B cell (primary cell): ENCODE results near the gene CCR5AS.

Experiments
- ATAC-seq: fragments of 200-7000 bp; cut with Tn5 transposase; one replicate; pipeline ENCODE4 v1.10.0; 2021; ENCODE audit warnings: low read depth, mild to moderate bottlenecking, moderate number of reproducible peaks, moderate library complexity
- CTCF ChIA-PET: fragments of 350-600 bp; sonication (Branson Sonifier 250); formaldehyde crosslinking; loops from one replicate; lab custom pipeline; 2021; ENCODE audit warnings: antibody characterized with exemption, inconsistent platforms; lab: Charles Lee
- POLR2A ChIA-PET: fragments of 350-600 bp; sonication (Branson Sonifier 250); formaldehyde crosslinking; loops from one replicate; lab custom pipeline; 2021; ENCODE audit warnings: antibody characterized with exemption; lab: Charles Lee
- DNase-seq: peaks from one replicate; pipeline ENCODE4 v3.0.0; 2013
- H2AFZ ChIP-seq: 2 replicates; pipeline ENCODE4 v1.6.1; 2012; ENCODE audit warnings: mild to moderate bottlenecking, low read depth, low read length; ENCODE audit not compliant: insufficient read depth, poor library complexity, severe bottlenecking
- H3K27ac ChIP-seq, 2 donors: 1 replicate in 1 of 2; 2 replicates in 1 of 2; pipeline ENCODE4 v1.5.1; 2012 to 2013; ENCODE audit warnings: low read length in 2 of 2, mild to moderate bottlenecking in 2 of 2, moderate library complexity in 1 of 2
- H3K27me3 ChIP-seq, 4 experiments: fragments of 200-600 bp in 1 of 4; sonication (generic) in 1 of 4; replicated peaks in 1 of 4; 1 replicate in 2 of 4; 2 replicates in 2 of 4; pipeline versions ENCODE4 v1.6.1 to v1.7.0; 2013 to 2016; ENCODE audit warnings: low read length in 3 of 4, mild to moderate bottlenecking in 2 of 4, mixed read lengths in 1 of 4, moderate library complexity in 1 of 4; ENCODE audit not compliant: insufficient read depth in 4 of 4, control insufficient read depth in 3 of 4; ENCODE audit errors: control extremely low read depth in 1 of 4
- H3K36me3 ChIP-seq, 2 experiments: replicated peaks in 1 of 2; 1 replicate in 1 of 2; 2 replicates in 1 of 2; pipeline versions ENCODE4 v1.6.1 to v1.7.1; 2013; ENCODE audit warnings: low read length in 1 of 2; ENCODE audit not compliant: insufficient read depth in 2 of 2, control insufficient read depth in 1 of 2; ENCODE audit errors: control extremely low read depth in 1 of 2, extremely low read depth in 1 of 2
- H3K4me1 ChIP-seq, 2 donors: fragments of 200-600 bp in 1 of 2; sonication (generic) in 1 of 2; 1 replicate in 1 of 2; 2 replicates in 1 of 2; pipeline versions ENCODE4 v1.5.1 to v1.6.1; 2013 to 2017; ENCODE audit warnings: low read length in 2 of 2; ENCODE audit not compliant: control insufficient read depth in 2 of 2, insufficient read depth in 2 of 2
- H3K4me2 ChIP-seq: replicated peaks from 2 replicates; pipeline ENCODE3; 2012; ENCODE audit warnings: mild to moderate bottlenecking, low read depth, low read length; ENCODE audit not compliant: poor library complexity, severe bottlenecking
- H3K4me3 ChIP-seq, 5 experiments: fragments of 200-600 bp in 1 of 5; sonication (generic) in 1 of 5; 1 replicate in 3 of 5; 2 replicates in 2 of 5; pipeline versions ENCODE4 v1.5.1 to v1.7.0; 2011 to 2016; ENCODE audit warnings: low read length in 4 of 5, mild to moderate bottlenecking in 4 of 5, low read depth in 2 of 5, control low read depth in 1 of 5, moderate library complexity in 1 of 5; ENCODE audit not compliant: insufficient read depth in 1 of 5; ENCODE audit errors: control extremely low read depth in 1 of 5, extremely low read depth in 1 of 5
- H3K79me2 ChIP-seq: fragments of 200-600 bp; sonication (generic); one replicate; pipeline ENCODE4 v1.6.0; 2016; ENCODE audit warnings: low read length; ENCODE audit not compliant: control insufficient read depth, insufficient read depth
- H3K9ac ChIP-seq: fragments of 200-600 bp; sonication (generic); 2 replicates; pipeline ENCODE4 v1.6.1; 2017; ENCODE audit warnings: mild to moderate bottlenecking, low read length, moderate library complexity
- H3K9me3 ChIP-seq, 3 donors: one replicate each; pipeline versions ENCODE4 v1.6.1 to v1.7.1; 2013; ENCODE audit warnings: low read length in 2 of 3; ENCODE audit not compliant: control insufficient read depth in 2 of 3, insufficient read depth in 1 of 3; ENCODE audit errors: control extremely low read depth in 1 of 3
- H4K20me1 ChIP-seq: 2 replicates; pipeline ENCODE4 v1.6.0; 2012; ENCODE audit warnings: mild to moderate bottlenecking, low read length; ENCODE audit not compliant: insufficient read depth, control insufficient read depth, poor library complexity, severe bottlenecking
- H3K27ac Mint-ChIP-seq: one replicate; pipeline ENCODE4 v1.8.0; 2021; ENCODE audit warnings: mixed read lengths
- H3K27me3 Mint-ChIP-seq: one replicate; pipeline ENCODE4 v1.8.0; 2021; ENCODE audit warnings: mixed read lengths
- H3K4me1 Mint-ChIP-seq: one replicate; pipeline ENCODE4 v1.8.0; 2021; ENCODE audit warnings: mixed read lengths
- H3K4me3 Mint-ChIP-seq: one replicate; pipeline ENCODE4 v1.8.0; 2021; ENCODE audit warnings: mixed read lengths
- H3K9me3 Mint-ChIP-seq: one replicate; pipeline ENCODE4 v1.8.0; 2022; ENCODE audit warnings: mixed read lengths; ENCODE audit not compliant: insufficient read depth
- EZH2 ChIP-seq: IDR thresholded peaks from 2 replicates; pipeline ENCODE4 v1.6.1; 2012; ENCODE audit warnings: borderline replicate concordance, low read depth, mild to moderate bottlenecking, moderate library complexity, low read length; ENCODE audit not compliant: insufficient read depth, poor library complexity, severe bottlenecking
- WGBS: methylation state at CpG from one replicate; pipeline ENCODE4 v1.1.5; 2013; ENCODE audit warnings: missing lambda C conversion rate; ENCODE audit not compliant: insufficient coverage; 5-methylcytosine and 5-hydroxymethylcytosine counted together
- intact Hi-C: fragments of 100-400 bp; cut with micrococcal nuclease; formaldehyde crosslinking; loops from one replicate; pipeline ENCODE4 v1.10.0; 2022
- TF ChIP-seq, protein P1 (sequence below): fragments of 200-600 bp; IDR thresholded peaks from one replicate; pipeline ENCODE4 v1.8.0; 2022; ENCODE audit warnings: antibody characterized with exemption, mild to moderate bottlenecking

The CCR5AS gene

DNA sequence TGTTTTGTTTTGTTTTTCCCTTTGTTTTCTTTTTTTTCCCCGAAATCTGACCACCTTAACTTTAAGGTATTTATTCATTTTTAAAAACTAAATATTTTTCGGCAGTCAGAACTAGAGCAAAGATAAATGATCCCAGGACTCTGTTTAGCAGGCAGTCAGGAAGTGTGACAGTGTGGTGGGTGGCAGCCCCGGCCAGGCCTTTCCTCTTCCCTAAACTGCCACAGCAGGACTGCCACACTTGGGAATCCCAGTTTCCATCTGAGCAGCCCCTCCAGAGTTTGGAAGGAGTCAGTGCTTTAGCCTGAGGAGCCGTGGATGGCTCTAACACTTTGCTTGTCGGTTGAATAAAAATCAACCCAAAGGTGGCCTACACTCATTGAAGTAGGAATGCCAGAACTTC is 7.1 kb upstream of the CCR5AS start:
- no peak overlapping the region for H3K4me3 ChIP-seq
- 0% methylated on average over 1 of the region's 5 CpGs for WGBS
- intact Hi-C loops = no loop called here
- H3K27ac ChIP-seq = no peak overlapping the region
- TF ChIP-seq, protein P1, sequence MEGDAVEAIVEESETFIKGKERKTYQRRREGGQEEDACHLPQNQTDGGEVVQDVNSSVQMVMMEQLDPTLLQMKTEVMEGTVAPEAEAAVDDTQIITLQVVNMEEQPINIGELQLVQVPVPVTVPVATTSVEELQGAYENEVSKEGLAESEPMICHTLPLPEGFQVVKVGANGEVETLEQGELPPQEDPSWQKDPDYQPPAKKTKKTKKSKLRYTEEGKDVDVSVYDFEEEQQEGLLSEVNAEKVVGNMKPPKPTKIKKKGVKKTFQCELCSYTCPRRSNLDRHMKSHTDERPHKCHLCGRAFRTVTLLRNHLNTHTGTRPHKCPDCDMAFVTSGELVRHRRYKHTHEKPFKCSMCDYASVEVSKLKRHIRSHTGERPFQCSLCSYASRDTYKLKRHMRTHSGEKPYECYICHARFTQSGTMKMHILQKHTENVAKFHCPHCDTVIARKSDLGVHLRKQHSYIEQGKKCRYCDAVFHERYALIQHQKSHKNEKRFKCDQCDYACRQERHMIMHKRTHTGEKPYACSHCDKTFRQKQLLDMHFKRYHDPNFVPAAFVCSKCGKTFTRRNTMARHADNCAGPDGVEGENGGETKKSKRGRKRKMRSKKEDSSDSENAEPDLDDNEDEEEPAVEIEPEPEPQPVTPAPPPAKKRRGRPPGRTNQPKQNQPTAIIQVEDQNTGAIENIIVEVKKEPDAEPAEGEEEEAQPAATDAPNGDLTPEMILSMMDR = no peak
- TF ChIP-seq EZH2 = no peak
- H3K4me2 ChIP-seq = no peak overlapping the region
- ChIA-PET CTCF (interaction anchor here (0.9 to 1.0 kb wide), 2 partner anchors 25 to 30 kb away, joined by 3 to 4 read pairs; no protein-coding TSS in a partner anchor), POLR2A (no interaction called here)
- no peak for ATAC-seq
- Mint-ChIP-seq H3K9me3 (no peaks in the 10 kb centered on the region), H3K27me3 (no peaks in the 10 kb centered on the region), H3K27ac (no peak overlapping the region), H3K4me1 (peaks cover 10% of the 10 kb centered on the region), H3K4me3 (no peak overlapping the region)
- H4K20me1 ChIP-seq = no peaks in the 10 kb centered on the region
- H3K4me1 ChIP-seq = no peaks in the 10 kb centered on the region
- DNase-seq = no peak
- H3K79me2 ChIP-seq = no peaks in the 10 kb centered on the region
- no peaks in the 10 kb centered on the region for H3K9me3 ChIP-seq
- no peak overlapping the region for H3K9ac ChIP-seq
- H2AFZ ChIP-seq = no peak overlapping the region
- peaks cover 0 to 3% (median 0%) of the 10 kb centered on the region in 4 experiments for H3K27me3 ChIP-seq
- H3K36me3 ChIP-seq = no peaks in the 10 kb centered on the region

- no peak for DNase-seq
- H3K27me3 ChIP-seq = peaks cover 0 to 3% (median 0%) of the 10 kb centered on the region in 4 experiments
- ATAC-seq = no peak
- H3K79me2 ChIP-seq = no peaks in the 10 kb centered on the region
- H3K9me3 Mint-ChIP-seq = no peaks in the 10 kb centered on the region
- no peak for TF ChIP-seq EZH2
- TF ChIP-seq, protein P1 = no peak
- no peak overlapping the region for H2AFZ ChIP-seq
- H3K9ac ChIP-seq = no peak overlapping the region
- no peak overlapping the region for H3K4me3 Mint-ChIP-seq
- H3K9me3 ChIP-seq = no peaks in the 10 kb centered on the region
- H3K27ac Mint-ChIP-seq = no peak overlapping the region
- H4K20me1 ChIP-seq = no peaks in the 10 kb centered on the region
- WGBS = no CpG with 5 or more reads among the region's 3 CpGs
- intact Hi-C loops = no loop called here
- ChIA-PET POLR2A (no interaction called here), CTCF (interaction anchor here (1.0 kb wide), 1 partner anchor 31 kb away, joined by 4 read pairs; no protein-coding TSS in a partner anchor)
- H3K27me3 Mint-ChIP-seq = no peaks in the 10 kb centered on the region
- H3K4me1 Mint-ChIP-seq = peaks cover 17% of the 10 kb centered on the region
- H3K4me2 ChIP-seq = no peak overlapping the region
- H3K4me1 ChIP-seq = peaks cover 3 to 4% of the 10 kb centered on the region in 2 donors
- no peak overlapping the region for H3K27ac ChIP-seq
- H3K4me3 ChIP-seq = no peak overlapping the region
- no peaks in the 10 kb centered on the region for H3K36me3 ChIP-seq
Measured at GRCh38 chr3:46412786-46413298, 6.0 kb upstream of the CCR5AS start.
